CD4-positive, alpha-beta T cell treated with Interleukin-15 for 1 hour (primary cell): ENCODE measurements around the gene FUZ.

Experiments used
- DNase-seq: peaks from one replicate; pipeline ENCODE4 v3.0.0-alpha.2; 2020

The FUZ gene

GRCh38 chr19:49850487-49851342 lies 37.6 kb upstream of the FUZ start, which contains the start of gene PTOV1:
PTOV1 (plus strand) TSS chr19:49851159.
- peak; percentile 90 for DNase-seq

GRCh38 chr19:49850221-49850486 lies 37.1 kb upstream of the FUZ start:
- DNase-seq: no peak

GRCh38 chr19:49849433-49850220 lies 36.5 kb upstream of the FUZ start:
- no peak for DNase-seq

GRCh38 chr19:49848938-49849337 lies 35.8 kb upstream of the FUZ start:
- no peak for DNase-seq

- no peak for DNase-seq
Measured at GRCh38 chr19:49847731-49848696, 34.9 kb upstream of the FUZ start.

- DNase-seq: no peak
Measured at GRCh38 chr19:49846408-49846807, 33.3 kb upstream of the FUZ start.

- DNase-seq: no peak
Measured at GRCh38 chr19:49845414-49845813, 32.3 kb upstream of the FUZ start.

GRCh38 chr19:49844138-49845095 lies 31.3 kb upstream of the FUZ start:
- DNase-seq: no peak

- DNase-seq: peak; percentile 56
Measured at GRCh38 chr19:49843265-49843664, 30.2 kb upstream of the FUZ start.

GRCh38 chr19:49840736-49841249 lies 27.7 kb upstream of the FUZ start:
- no peak for DNase-seq

GRCh38 chr19:49840321-49840720 lies 27.2 kb upstream of the FUZ start:
- DNase-seq: no peak

- no peak for DNase-seq
Measured at GRCh38 chr19:49839713-49840112, 26.6 kb upstream of the FUZ start.

- DNase-seq: no peak
Measured at GRCh38 chr19:49838885-49839588, 25.9 kb upstream of the FUZ start.

GRCh38 chr19:49837425-49837824 lies 24.3 kb upstream of the FUZ start:
- no peak for DNase-seq

- DNase-seq: no peak
Measured at GRCh38 chr19:49837009-49837310, 23.9 kb upstream of the FUZ start.

GRCh38 chr19:49836176-49837008 lies 23.3 kb upstream of the FUZ start:
- DNase-seq: no peak

- DNase-seq: no peak
Measured at GRCh38 chr19:49835562-49835961, 22.5 kb upstream of the FUZ start.

- DNase-seq: no peak
Measured at GRCh38 chr19:49833599-49833998, 20.5 kb upstream of the FUZ start.

- DNase-seq: no peak
Measured at GRCh38 chr19:49832556-49832955, 19.5 kb upstream of the FUZ start.

- no peak for DNase-seq
Measured at GRCh38 chr19:49831592-49831991, 18.5 kb upstream of the FUZ start.
